SKM-1 treated with dmso at 0.1 percent for 144 hours (cell line): ENCODE results near the gene FAM170A.
A peak's percentile ranks its signal among the peaks of the same experiment; 100 is the strongest.

Experiments used
- DNase-seq: peaks from one replicate; lab custom pipeline; 2025; ENCODE audit not compliant: unreplicated experiment; lab: John Stamatoyannopoulos, UW

FAM170A gene, protein sequence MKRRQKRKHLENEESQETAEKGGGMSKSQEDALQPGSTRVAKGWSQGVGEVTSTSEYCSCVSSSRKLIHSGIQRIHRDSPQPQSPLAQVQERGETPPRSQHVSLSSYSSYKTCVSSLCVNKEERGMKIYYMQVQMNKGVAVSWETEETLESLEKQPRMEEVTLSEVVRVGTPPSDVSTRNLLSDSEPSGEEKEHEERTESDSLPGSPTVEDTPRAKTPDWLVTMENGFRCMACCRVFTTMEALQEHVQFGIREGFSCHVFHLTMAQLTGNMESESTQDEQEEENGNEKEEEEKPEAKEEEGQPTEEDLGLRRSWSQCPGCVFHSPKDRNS

DNA sequence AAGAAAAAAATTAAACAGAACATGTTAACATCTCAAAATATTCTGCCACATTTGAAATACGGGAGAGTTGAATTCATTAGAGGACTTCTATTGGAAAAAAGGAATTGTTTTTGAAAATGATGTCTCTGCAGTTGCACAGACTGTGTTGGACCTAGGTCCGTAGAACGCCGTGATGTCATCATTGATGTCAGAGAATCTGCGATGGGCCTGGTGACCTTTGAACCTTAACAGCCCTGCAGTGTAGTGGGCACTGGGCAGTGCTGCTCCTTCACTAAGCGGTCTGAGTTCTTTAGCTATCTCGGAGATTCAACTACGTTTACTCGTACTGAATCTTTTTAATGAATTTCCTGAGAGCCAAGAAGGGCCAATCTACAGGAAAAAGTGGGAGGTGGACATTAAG, at the start of gene FAM170A:
Gene FAM170A (plus strand): TSS at position 220 of the 400 bp plus-strand sequence. CDS start 211 bp downstream, outside the sequence.
- no peak for DNase-seq

DNA sequence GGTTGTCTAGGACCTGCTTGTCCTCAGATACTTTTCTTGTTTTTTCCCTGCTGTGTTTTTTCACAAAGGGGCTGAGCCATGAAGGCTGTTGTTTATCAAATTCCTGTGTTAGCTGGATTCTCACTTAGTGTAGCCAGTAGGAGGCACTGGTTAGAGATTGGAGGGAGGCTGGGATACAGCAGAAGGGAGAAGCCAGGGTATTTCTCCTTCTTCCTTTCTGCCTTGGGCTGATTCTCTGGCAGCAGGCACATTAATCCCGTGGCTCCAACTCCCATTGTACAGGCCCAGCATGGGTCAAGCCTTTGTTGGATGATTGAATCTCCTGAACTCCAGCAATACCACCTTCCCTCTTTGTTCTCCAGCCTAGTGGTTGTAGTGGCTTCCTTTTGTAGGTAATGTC, 46.4 kb upstream of the FAM170A start:
- no peak for DNase-seq

DNA sequence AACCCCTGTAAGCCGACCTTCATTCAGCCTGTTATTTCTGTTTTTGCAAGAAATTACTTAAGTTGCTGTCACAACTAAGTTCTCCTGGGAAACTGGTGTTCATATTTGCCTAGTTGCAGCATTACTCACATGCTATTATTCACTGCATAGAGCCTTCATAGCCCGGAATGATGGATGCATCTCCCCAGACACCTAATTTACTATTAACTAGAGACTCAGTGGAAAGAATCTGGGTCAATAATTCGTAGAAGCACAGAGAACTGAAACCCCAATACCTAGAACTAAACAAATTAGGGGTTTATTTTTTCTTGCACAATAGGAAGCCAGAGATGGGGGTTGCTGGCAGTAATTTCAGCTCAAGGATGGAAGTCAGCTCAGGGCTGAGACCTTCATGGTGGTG, 45.7 kb upstream of the FAM170A start:
- no peak for DNase-seq

DNA sequence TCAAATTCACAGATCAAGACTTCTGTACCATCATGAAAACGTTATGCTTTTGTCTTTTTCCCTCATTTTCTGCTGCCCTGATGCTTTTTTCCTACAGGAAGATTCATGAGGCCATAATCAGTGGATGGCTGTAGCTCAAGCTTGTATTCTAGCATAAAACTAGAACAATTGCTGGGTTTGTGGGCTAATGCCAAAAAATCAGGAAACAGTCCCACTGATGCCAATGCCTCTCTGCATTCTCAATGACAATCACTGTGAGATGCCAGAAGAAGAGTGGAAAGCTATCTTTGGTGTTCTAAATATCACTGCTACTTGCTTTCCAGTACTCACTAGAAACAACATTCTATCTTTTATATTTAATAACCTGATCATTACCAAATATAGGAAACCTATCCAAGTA, 33.3 kb upstream of the FAM170A start:
- no peak for DNase-seq

DNA sequence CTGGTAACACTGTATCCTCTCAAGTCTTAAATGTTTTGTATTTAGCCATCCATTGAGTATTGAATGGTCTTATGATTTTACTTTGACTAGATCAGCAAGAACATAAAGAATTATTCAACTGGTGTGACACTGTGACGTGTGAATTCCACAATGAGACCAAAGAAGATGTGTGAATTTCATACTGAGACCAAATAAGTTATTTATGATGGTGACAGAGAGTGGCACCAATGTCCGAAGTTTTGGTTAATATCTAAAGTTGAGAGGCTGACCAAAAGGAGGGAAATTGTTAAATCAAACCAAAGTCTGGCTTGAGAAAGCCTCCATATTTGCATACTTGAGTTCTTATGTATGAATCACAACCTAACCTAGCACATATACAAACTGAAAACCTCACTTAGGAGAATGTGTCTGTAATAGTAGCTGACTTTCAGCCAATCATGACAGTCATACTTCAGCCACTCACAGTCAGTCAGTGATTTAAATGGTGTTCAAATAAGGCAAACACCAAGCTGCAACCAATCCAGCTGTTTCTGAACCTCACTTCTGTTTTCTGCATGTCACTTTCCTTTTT, 31.5 kb upstream of the FAM170A start:
- no peak for DNase-seq

DNA sequence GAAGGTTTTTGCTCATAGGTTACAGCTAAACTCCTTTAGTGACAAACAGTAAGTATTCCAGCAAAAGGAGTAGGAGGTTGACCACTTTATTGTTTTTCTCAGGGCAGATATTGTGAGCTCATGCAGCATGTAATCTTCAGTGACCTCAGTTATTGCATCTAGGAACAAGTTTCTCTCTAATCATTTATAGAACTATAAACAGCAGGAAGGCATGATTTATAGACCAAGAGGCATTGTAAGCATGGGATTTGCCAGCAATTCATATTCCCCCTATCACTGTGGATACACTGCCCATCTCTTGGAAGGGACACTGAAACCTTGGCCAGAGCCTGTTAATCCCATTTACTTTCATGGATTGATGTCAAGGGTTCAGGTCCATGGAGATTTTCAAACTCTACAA, 15.4 kb upstream of the FAM170A start:
- DNase-seq = no peak

DNA sequence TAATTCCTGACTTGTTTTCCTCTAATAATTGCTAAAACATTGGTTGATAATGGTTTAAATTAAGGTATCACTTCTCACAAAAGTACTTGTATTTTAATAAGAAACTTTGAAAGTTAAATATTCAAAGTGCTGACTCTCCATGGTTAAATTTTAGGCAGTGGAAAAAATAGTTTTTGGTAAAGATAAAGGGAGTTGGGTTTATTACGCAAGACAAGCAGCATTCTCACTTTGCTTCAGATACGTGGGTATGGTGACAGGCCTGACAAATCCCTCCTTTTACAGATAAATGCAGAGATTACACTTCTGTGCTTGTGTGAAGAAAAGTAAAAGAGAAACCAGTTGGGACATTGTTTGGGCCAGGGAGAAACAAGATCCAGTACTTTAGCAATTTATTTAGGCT, 14.5 kb upstream of the FAM170A start:
- no peak for DNase-seq

DNA sequence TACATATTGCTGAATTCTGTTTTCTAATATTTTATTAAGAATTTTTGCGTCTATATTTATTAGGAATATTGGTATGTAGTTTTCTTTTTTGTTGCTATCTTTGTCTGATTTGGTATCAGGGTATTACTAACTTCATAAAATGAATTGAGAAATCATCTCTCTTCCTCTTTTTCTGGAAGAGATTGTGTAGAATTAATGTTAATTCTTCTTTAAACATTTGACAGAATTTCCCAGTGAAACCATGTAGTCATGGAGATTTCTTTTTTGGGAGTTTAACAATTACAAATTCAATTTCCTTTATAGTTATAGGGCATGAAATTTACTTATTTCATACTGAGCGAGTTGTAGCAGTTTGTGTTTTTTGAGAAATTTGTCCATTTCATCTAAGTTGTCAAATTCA, 3.3 kb upstream of the FAM170A start:
- no peak for DNase-seq

DNA sequence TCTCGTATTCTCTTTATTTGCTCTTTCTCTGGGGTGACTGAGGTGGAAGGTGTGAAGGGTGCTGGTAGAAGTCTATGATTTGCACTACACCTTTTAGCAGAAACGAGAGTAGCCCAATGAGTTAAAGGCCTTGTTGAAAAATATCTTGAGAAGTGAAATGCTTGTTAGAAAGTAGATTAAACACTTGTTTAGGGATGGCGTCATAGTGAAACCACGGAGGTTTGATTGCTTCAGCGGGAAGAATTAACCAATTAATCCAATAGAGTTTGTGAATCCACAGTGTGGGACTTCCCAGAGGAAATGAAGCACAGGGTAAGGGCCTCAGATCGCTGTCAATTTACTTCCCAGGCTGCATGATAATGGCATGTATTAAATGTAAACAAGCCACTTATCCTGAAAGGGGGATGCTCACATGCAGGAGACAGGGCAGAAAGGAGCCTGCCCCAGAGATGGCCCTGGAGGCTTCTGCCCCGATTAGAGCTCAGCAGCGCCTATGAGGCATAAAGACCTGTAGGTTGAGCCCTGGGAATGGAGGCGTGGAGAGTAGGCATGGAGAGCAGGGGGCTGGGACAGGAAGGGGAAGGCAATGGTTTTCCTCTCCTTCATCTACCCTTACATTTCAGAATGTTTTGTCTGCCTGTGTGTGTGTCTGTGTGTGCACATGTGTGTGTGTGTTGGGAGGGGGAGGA, 1.5 kb downstream of the FAM170A start:
- DNase-seq = no peak

DNA sequence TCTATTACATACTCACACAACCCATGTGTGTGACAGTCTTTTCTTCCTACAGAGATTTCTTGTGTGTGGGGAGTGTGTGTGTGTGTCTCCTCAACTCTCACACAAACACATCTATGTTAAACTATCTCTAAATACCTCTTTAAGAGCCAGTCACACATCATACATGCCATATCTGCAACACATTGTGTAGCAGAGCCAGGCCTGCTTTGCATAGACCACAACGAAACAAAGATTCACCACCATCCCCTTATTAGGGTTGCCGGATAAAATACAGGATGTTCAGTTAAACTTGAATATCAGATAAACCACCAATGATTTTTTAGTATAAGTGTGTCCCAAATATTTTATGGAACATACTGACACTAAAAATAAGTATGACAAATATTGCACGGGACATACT, 2.3 kb downstream of the FAM170A start:
- DNase-seq = no peak

DNA sequence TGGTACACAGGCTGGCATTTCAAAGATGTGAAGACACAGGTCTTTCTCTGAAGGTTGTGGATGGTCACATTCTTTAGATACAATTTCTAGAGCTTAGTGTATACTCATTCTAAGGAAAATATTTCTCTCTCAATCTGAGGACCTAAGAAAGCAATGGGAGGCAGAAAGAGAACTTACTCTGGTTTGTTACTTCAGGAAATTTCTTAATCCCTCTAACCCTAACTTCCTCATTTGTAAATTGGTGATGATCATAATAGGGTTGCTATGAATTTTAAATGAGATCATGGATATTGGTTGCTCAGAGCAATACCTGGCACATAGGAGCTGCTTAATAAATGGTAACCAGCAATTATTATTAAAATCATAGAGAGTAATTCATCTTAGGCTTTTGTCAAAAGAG, 22.1 kb downstream of the FAM170A start:
- DNase-seq = peak; percentile 71

DNA sequence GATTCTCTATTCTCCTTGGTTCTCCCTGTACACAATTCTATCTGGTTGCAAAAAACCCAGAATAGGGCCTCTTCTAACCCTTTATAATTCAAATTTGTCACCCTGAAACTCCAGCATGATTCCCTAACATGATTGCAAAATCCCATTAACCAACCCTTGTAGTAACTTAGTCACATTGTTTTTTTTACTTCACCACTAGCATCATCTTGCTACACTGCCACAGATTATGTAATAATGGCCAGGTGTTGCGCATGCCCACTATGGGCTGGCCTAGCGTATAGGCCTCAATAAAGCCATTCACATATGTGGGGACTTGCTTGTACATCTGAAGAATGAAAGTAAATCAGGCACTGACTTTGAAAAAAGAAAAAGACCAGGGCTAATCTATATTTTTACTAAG, 25.7 kb downstream of the FAM170A start:
- peak; percentile 69 for DNase-seq

DNA sequence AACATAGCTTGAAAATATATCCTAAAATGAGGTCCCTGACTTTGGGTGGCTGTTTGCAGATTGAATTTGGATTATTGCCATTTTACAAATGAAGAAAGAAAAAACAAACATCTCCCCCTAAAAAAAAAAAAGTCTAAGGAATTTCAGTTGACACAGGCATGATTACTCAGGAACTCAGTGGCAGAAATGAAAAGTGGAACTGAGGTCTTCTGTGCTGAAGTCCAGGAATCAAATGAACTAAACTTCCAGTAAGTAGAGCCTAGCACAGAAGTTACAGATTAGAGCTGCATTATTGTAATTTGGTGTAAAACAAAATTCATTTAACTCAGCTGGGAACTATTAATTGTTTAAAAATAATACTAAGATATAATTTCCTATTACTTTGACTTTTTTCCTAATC, 26.7 kb downstream of the FAM170A start:
- DNase-seq = no peak

DNA sequence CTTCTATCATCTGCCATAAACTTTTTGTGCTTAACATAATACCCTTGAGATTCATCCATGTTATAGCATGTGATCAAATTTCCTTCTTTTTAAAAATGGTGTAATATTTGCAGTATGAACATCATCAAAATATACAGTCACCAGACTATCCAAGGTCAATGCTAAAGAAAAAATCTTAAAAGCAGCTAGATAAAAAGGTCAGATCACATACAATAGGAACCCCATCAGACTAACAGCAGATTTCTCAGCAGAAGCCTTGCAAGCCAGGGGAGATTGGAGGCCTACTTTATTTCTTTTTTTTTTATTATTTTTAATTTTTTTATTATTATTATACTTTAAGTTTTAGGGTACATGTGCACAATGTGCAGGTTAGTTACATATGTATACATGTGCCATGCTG, 37.2 kb downstream of the FAM170A start:
- DNase-seq = no peak

DNA sequence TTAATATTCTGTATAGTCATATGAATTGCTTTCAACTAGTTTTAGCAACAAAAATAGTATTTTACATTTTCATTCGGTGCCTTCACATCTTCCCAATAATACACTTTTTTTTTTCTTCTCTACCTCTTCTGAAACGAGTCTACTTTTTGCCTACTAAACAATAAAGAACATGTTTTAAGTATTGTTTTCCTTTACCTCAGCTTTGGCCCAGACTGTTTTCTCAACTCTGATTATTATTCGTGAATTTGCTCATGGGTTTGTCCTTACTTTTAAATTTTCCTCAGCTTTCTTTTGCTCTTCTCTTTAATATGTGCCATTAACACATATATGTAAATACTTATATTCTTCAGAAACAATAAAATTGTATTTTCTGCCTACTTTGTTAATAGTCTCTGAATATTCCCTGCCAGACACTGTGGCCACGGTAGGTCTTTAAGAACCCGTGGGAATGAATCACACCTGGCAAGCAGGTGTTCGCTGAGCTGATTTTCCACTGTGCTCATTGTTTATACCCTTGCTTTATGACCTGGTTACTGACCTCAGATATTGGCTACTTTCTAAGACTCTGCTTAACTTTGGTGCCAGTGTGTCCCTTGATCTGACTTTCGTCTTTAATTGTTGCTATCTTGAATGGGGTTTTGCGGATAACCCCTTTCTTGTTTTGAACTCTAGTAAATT, 49.1 kb downstream of the FAM170A start:
- DNase-seq = no peak

DNA sequence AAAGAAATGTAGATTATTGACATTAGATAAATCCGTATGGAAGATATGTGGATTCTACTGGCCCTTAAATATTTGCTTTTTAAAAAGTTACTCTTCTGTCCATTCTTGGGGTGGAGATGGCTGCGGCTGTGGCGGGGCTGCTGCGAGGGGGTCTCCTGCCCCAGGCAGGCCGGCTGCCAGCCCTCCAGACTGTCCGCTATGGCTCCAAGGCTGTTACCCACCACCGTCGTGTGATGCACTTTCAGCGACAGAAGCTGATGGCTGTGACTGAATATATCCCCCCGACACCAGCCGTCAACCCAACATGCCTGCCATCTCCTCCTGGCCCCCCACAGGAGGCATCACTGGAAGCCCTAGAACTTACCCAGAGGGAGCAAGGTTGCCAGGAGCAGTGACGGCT, 50.7 kb downstream of the FAM170A start:
- no peak for DNase-seq

DNA sequence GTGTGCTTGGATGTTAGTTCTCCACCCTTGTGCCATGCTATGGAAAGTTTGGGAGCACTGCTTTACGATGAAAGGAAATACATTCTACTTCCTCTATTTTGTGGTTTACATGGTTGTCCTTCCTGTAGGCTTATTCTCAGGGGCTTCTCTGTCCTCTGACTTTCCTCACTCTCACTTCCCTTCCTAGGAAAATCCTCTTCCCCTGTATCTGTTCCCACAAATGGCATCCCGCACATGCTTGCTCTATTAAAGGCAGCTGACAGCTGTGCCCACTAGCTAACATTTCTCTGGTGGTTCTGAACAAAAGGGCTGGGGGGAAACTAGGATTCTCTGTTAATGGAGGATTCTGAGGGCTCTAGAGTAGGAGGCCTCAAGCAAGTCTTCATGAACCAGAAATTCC, 52.4 kb downstream of the FAM170A start:
- DNase-seq = peak; percentile 44

DNA sequence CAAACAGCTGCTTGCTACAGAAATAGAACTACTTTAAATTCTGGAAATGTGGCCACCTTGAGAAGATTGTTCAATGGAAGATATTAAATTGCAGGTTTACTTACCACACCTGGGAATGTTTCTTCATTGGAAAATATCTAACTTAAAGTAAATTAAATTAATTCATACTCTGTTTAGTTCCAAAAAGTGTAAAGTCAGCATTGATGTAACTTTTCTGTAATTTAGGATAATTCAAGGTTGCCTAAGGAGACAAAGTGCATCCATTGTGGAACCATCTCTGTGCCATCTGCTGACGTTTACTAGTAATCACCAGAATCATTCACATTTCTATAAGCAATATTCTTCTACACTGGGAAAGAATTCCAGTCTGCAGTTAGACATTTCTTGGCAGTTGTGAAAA, 53.0 kb downstream of the FAM170A start:
- DNase-seq = no peak
